GDM1 (cell line): ENCODE results near the gene BAIAP2.

ENCODE experiments used
- DNase-seq: peaks from one replicate; lab custom pipeline; 2025; lab: John Stamatoyannopoulos, UW

BAIAP2 gene

GRCh38 chr17:81109957-81110356 is 75.0 kb downstream of the BAIAP2 start:
- no peak for DNase-seq

- DNase-seq, result no peak
These were observed 75.6 kb downstream of the BAIAP2 start for GRCh38 chr17:81110488-81111040.

GRCh38 chr17:81111066-81111465 is 76.1 kb downstream of the BAIAP2 start:
- DNase-seq, result no peak

GRCh38 chr17:81112450-81112849 is 77.5 kb downstream of the BAIAP2 start:
- no peak for DNase-seq

- DNase-seq, result no peak
These were observed 78.3 kb downstream of the BAIAP2 start for GRCh38 chr17:81113158-81113724.

- DNase-seq, result no peak
These were observed 79.6 kb downstream of the BAIAP2 start for GRCh38 chr17:81114351-81115093.

GRCh38 chr17:81115219-81115618 is 80.3 kb downstream of the BAIAP2 start:
- DNase-seq, result no peak

- DNase-seq, result no peak
These were observed 81.0 kb downstream of the BAIAP2 start for GRCh38 chr17:81115749-81116464.

GRCh38 chr17:81116704-81117103 is 81.8 kb downstream of the BAIAP2 start:
- no peak for DNase-seq

- DNase-seq, result no peak
These were observed 82.8 kb downstream of the BAIAP2 start for GRCh38 chr17:81117672-81118198.

- DNase-seq, result no peak
These were observed 83.6 kb downstream of the BAIAP2 start for GRCh38 chr17:81118308-81119221.

- DNase-seq, result peak; percentile 6
These were observed 84.5 kb downstream of the BAIAP2 start for GRCh38 chr17:81119223-81120148.

GRCh38 chr17:81120149-81120484 is 85.2 kb downstream of the BAIAP2 start:
- DNase-seq, result no peak

- no peak for DNase-seq
These were observed 86.0 kb downstream of the BAIAP2 start for GRCh38 chr17:81120695-81121621.

- DNase-seq, result no peak
These were observed 87.1 kb downstream of the BAIAP2 start for GRCh38 chr17:81121841-81122733.

GRCh38 chr17:81123052-81124048 is 88.4 kb downstream of the BAIAP2 start:
- no peak for DNase-seq

GRCh38 chr17:81124377-81124776 is 89.4 kb downstream of the BAIAP2 start:
- no peak for DNase-seq
